Keratinocyte (primary cell): Measurements from ENCODE around the gene PARD6G.

Experiments used
- CTCF ChIP-seq, 3 experiments: IDR thresholded peaks in 1 of 3; conservative IDR thresholded peaks in 1 of 3; optimal IDR thresholded peaks in 1 of 3; 2 replicates in 2 of 3; 3 replicates in 1 of 3; pipeline versions ENCODE3 to v1.5.1; 2011; ENCODE audit warnings: low read length in 3 of 3, mild to moderate bottlenecking in 3 of 3, moderate library complexity in 2 of 3, control low read depth in 1 of 3, inconsistent platforms in 1 of 3; ENCODE audit not compliant: insufficient read depth in 2 of 3; ENCODE audit errors: extremely low read depth in 1 of 3
- EZH2 ChIP-seq: IDR thresholded peaks from one replicate; pipeline ENCODE4 v1.6.1; 2012; ENCODE audit warnings: inconsistent platforms, mild to moderate bottlenecking, low read length, moderate library complexity

- TF ChIP-seq CTCF (optimal IDR thresholded peaks at IDR 0.05 in 1 of 3, IDR thresholded peaks at IDR 0.05 in 1 of 3, conservative IDR thresholded peaks at IDR 0.05 in 1 of 3; ENCODE audit: extremely low read depth in 1 of 3, insufficient read depth in 2 of 3, low read length in 3 of 3) (no peak), EZH2 (no peak)
These were observed 595 bp downstream of the PARD6G start for GRCh38 chr18:80246445-80247392.
